GM13976 (cell line): Measurements from ENCODE around the gene ZC3HAV1.

Experiments
- DNase-seq: peaks from one replicate; pipeline ENCODE4 v3.0.0; 2012; ENCODE audit warnings: low spot score
- CTCF ChIP-seq: IDR thresholded peaks from 2 replicates; pipeline ENCODE4 v1.5.1; 2012; ENCODE audit warnings: borderline replicate concordance, mild to moderate bottlenecking; ENCODE audit not compliant: insufficient read depth; ENCODE audit errors: extremely low read depth, missing control alignments, control extremely low read depth
- in situ Hi-C: fragments of 300-500 bp; cut with MboI; formaldehyde crosslinking; loops from one replicate; pipeline ENCODE4 v1.12.0; 2022; ENCODE audit warnings: low sequenced_read_pairs, mixed read lengths, inconsistent platforms; ENCODE audit not compliant: unreplicated experiment

ZC3HAV1 gene

GRCh38 chr7:139041378-139042085 lies 68.0 kb downstream of the ZC3HAV1 start:
- in situ Hi-C loops = no loop called here
- DNase-seq = no peak
- TF ChIP-seq CTCF = no peak

GRCh38 chr7:139038691-139039090 lies 70.8 kb downstream of the ZC3HAV1 start:
- no peak for DNase-seq
- in situ Hi-C loops = no loop called here
- TF ChIP-seq CTCF = no peak

- in situ Hi-C loops = no loop called here
- DNase-seq = no peak
- no peak for TF ChIP-seq CTCF
Observed at GRCh38 chr7:139036901-139037300, 72.6 kb downstream of the ZC3HAV1 start.

GRCh38 chr7:139035586-139036353 lies 73.8 kb downstream of the ZC3HAV1 start, which contains the start of gene ZC3HAV1L:
Gene ZC3HAV1L (minus strand): TSS chr7:139036042. CDS start chr7:139036017, 25 bp downstream.
- peak; percentile 91 for DNase-seq
- in situ Hi-C loops = no loop called here
- no peak for TF ChIP-seq CTCF

GRCh38 chr7:139034855-139035585 lies 74.5 kb downstream of the ZC3HAV1 start:
- peak; percentile 17 for TF ChIP-seq CTCF
- in situ Hi-C loops = no loop called here
- DNase-seq = peak; percentile 75

GRCh38 chr7:139034336-139034735 lies 75.2 kb downstream of the ZC3HAV1 start:
- no peak for DNase-seq
- in situ Hi-C loops = no loop called here
- TF ChIP-seq CTCF = no peak
